ENCODE data around the gene SUZ12.

DNA sequence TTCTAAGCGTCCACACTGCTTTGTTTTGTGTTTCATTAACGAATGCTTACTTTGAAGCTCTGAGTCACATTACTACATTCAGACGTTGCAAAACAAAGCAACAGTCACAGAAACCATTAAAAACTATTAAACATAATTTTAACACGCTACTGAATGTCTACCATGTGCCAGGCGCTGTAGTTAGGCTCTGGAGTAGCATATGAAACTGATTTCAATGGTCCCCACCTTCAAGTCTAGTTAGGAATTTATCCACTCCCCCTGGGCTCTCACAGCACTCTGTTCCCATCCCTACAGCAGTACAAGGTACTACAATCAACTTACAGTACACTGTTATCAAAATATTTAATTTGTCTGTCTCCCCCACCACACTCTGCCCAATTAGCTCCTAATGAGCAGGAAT lies 35.9 kb upstream of the SUZ12 start:
- TF ChIP-seq EP300 (IDR thresholded peaks at IDR 0.05; ENCODE audit: low read length) (no peak), PCBP1 (IDR thresholded peaks at IDR 0.05; ENCODE audit: low read depth, low read length, poor library complexity, severe bottlenecking) (no peak), POLR2A (conservative IDR thresholded peaks at IDR 0.05) (no peak), HDAC2 (IDR thresholded peaks at IDR 0.05) (no peak), ELF4 (CRISPR knock-in tag; IDR thresholded peaks at IDR 0.05) (no peak), CTCF (IDR thresholded peaks at IDR 0.05 in 2 of 3, conservative IDR thresholded peaks at IDR 0.05 in 1 of 3; ENCODE audit: insufficient read depth in 2 of 3, low read depth in 1 of 3, low read length in 3 of 3) (no peak), YY1 (IDR thresholded peaks at IDR 0.05; ENCODE audit: borderline replicate concordance in 1 of 3, control insufficient read depth in 1 of 3, extremely low read depth in 1 of 3, insufficient read depth in 3 of 3, insufficient read length in 1 of 3, insufficient replicate concordance in 2 of 3, low read depth in 1 of 3, low read length in 2 of 3) (no peak), EZH2 (IDR thresholded peaks at IDR 0.05; ENCODE audit: borderline replicate concordance, low read depth, low read length) (no peak), HCFC1 (IDR thresholded peaks at IDR 0.05; ENCODE audit: low read depth, low read length) (no peak), ATF7 (IDR thresholded peaks at IDR 0.05) (no peak), MXI1 (IDR thresholded peaks at IDR 0.05; ENCODE audit: low read depth, low read length) (no peak)
- TF ChIP-seq, protein P1, sequence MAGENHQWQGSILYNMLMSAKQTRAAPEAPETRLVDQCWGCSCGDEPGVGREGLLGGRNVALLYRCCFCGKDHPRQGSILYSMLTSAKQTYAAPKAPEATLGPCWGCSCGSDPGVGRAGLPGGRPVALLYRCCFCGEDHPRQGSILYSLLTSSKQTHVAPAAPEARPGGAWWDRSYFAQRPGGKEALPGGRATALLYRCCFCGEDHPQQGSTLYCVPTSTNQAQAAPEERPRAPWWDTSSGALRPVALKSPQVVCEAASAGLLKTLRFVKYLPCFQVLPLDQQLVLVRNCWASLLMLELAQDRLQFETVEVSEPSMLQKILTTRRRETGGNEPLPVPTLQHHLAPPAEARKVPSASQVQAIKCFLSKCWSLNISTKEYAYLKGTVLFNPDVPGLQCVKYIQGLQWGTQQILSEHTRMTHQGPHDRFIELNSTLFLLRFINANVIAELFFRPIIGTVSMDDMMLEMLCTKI (IDR thresholded peaks at IDR 0.05; ENCODE audit: partially characterized antibody), result no peak

Data from K562 (cell line).